Measurements from ENCODE around the gene CMSS1. TPM values are rescaled to one million over a fixed set of nuclear protein-coding genes. Genes with fewer than 3 reads are reported as not detected.

CMSS1 gene
- total RNA-seq, 1 donor = 8.6 TPM

- TF ChIP-seq CTCF (IDR thresholded peaks at IDR 0.05; ENCODE audit: insufficient read depth, low read depth, low read length) = peak; percentile 79
- DNase-seq (ENCODE audit: low read depth) = peak; percentile 66
- no peak overlapping the region for H3K4me3 ChIP-seq (ENCODE audit: low read depth, low read length)
These were observed 28.5 kb upstream of the CMSS1 start for GRCh38 chr3:99789011-99789721.

- TF ChIP-seq CTCF (IDR thresholded peaks at IDR 0.05; ENCODE audit: insufficient read depth, low read depth, low read length) = no peak
- no peak for DNase-seq (ENCODE audit: low read depth)
- H3K4me3 ChIP-seq (ENCODE audit: low read depth, low read length) = no peak overlapping the region
These were observed 23.2 kb upstream of the CMSS1 start for GRCh38 chr3:99794485-99794884.

- no peak overlapping the region for H3K4me3 ChIP-seq (ENCODE audit: low read depth, low read length)
- no peak for DNase-seq (ENCODE audit: low read depth)
- no peak for TF ChIP-seq CTCF (IDR thresholded peaks at IDR 0.05; ENCODE audit: insufficient read depth, low read depth, low read length)
These were observed 22.1 kb upstream of the CMSS1 start for GRCh38 chr3:99795573-99795972.

GRCh38 chr3:99799422-99799821, 18.2 kb upstream of the CMSS1 start:
- TF ChIP-seq CTCF (IDR thresholded peaks at IDR 0.05; ENCODE audit: insufficient read depth, low read depth, low read length) = no peak
- no peak overlapping the region for H3K4me3 ChIP-seq (ENCODE audit: low read depth, low read length)
- no peak for DNase-seq (ENCODE audit: low read depth)

GRCh38 chr3:99803297-99803696, 14.4 kb upstream of the CMSS1 start:
- no peak for DNase-seq (ENCODE audit: low read depth)
- no peak for TF ChIP-seq CTCF (IDR thresholded peaks at IDR 0.05; ENCODE audit: insufficient read depth, low read depth, low read length)
- H3K4me3 ChIP-seq (ENCODE audit: low read depth, low read length) = no peak overlapping the region

GRCh38 chr3:99805160-99805559, 12.5 kb upstream of the CMSS1 start:
- no peak overlapping the region for H3K4me3 ChIP-seq (ENCODE audit: low read depth, low read length)
- DNase-seq (ENCODE audit: low read depth) = no peak
- no peak for TF ChIP-seq CTCF (IDR thresholded peaks at IDR 0.05; ENCODE audit: insufficient read depth, low read depth, low read length)

All from fibroblast of villous mesenchyme (primary cell).